HEK293 (cell line): ENCODE data around the gene DNER.

Experiments used
- CTCF ChIA-PET: fragments of 350-600 bp; formaldehyde crosslinking; extraction: SDS; loops from one replicate; lab custom pipeline; 2021; ENCODE audit warnings: antibody characterized with exemption; lab: Yijun Ruan, JAX
- POLR2A ChIA-PET: fragments of 300-600 bp; formaldehyde crosslinking; extraction: SDS; loops from one replicate; lab custom pipeline; 2020; ENCODE audit warnings: antibody characterized with exemption, inconsistent platforms; lab: Yijun Ruan, JAX
- H3K27ac ChIP-seq: fragments of 200-500 bp; sonication (Bioruptor generic); 2 replicates; pipeline ENCODE4 v1.5.1; 2014; ENCODE audit warnings: low read depth, low read length, control low read depth, inconsistent platforms; ENCODE audit errors: extremely low read depth
- H3K36me3 ChIP-seq, 2 experiments: fragments of 200-500 bp in 1 of 2; sonication (Bioruptor generic) in 1 of 2; 1 replicate in 1 of 2; 2 replicates in 1 of 2; pipeline ENCODE4 v1.5.1; 2014 to 2017; ENCODE audit warnings: inconsistent platforms in 2 of 2, low read length in 2 of 2; ENCODE audit not compliant: control insufficient read depth in 2 of 2, insufficient read depth in 1 of 2
- H3K4me1 ChIP-seq: fragments of 200-500 bp; sonication (Bioruptor generic); 2 replicates; pipeline ENCODE4 v1.5.1; 2014; ENCODE audit warnings: mild to moderate bottlenecking, low read length, inconsistent platforms; ENCODE audit not compliant: control insufficient read depth, insufficient read depth
- H3K4me3 ChIP-seq: 2 replicates; pipeline ENCODE4 v1.5.1; 2011; ENCODE audit warnings: low read depth, mild to moderate bottlenecking, control low read depth, low read length, moderate library complexity
- H3K9me3 ChIP-seq: fragments of 200-500 bp; sonication (Bioruptor generic); 2 replicates; pipeline ENCODE4 v1.5.1; 2014; ENCODE audit warnings: low read depth, low read length, inconsistent platforms; ENCODE audit not compliant: control insufficient read depth, insufficient read depth
- ATF2 ChIP-seq: fragments of 450-650 bp; formaldehyde crosslinking; IDR thresholded peaks from 2 replicates; pipeline ENCODE4 v1.5.1; 2016; ENCODE audit warnings: missing biosample characterization, missing genetic modification characterization, low read depth
- FEZF1 ChIP-seq: fragments of 450-650 bp; formaldehyde crosslinking; IDR thresholded peaks from 2 replicates; pipeline ENCODE4 v1.5.1; 2016; ENCODE audit warnings: missing biosample characterization, missing genetic modification characterization
- HIC1 ChIP-seq: fragments of 450-650 bp; formaldehyde crosslinking; IDR thresholded peaks from 2 replicates; pipeline ENCODE4 v1.5.1; 2016; ENCODE audit warnings: missing biosample characterization, missing genetic modification characterization
- HOXC10 ChIP-seq: sonication (generic); formaldehyde crosslinking; IDR thresholded peaks from 2 replicates; pipeline ENCODE4 v1.8.1; 2023; ENCODE audit warnings: mild to moderate bottlenecking, missing genetic modification reagents
- KLF7 ChIP-seq: fragments of 450-650 bp; formaldehyde crosslinking; IDR thresholded peaks from 2 replicates; pipeline ENCODE4 v1.5.1; 2016; ENCODE audit warnings: missing biosample characterization, missing genetic modification characterization, borderline replicate concordance
- MEIS1 ChIP-seq: sonication (generic); formaldehyde crosslinking; IDR thresholded peaks from 2 replicates; pipeline ENCODE4 v1.8.1; 2022; ENCODE audit warnings: missing genetic modification reagents, mild to moderate bottlenecking, borderline replicate concordance
- PATZ1 ChIP-seq: fragments of 450-650 bp; formaldehyde crosslinking; IDR thresholded peaks from 2 replicates; pipeline ENCODE4 v1.5.1; 2016; ENCODE audit warnings: missing biosample characterization, missing genetic modification characterization
- ZBTB20 ChIP-seq: fragments of 450-650 bp; formaldehyde crosslinking; IDR thresholded peaks from 2 replicates; pipeline ENCODE4 v1.5.1; 2016; ENCODE audit warnings: missing biosample characterization, missing genetic modification characterization
- ZBTB8A ChIP-seq: fragments of 450-650 bp; formaldehyde crosslinking; IDR thresholded peaks from 2 replicates; pipeline ENCODE4 v1.5.1; 2016; ENCODE audit warnings: missing biosample characterization, missing genetic modification characterization
- ZFP37 ChIP-seq: fragments of 450-650 bp; formaldehyde crosslinking; IDR thresholded peaks from 2 replicates; pipeline ENCODE4 v1.5.1; 2016; ENCODE audit warnings: missing biosample characterization, missing genetic modification characterization
- ZIC2 ChIP-seq: fragments of 450-650 bp; formaldehyde crosslinking; IDR thresholded peaks from 2 replicates; pipeline ENCODE4 v1.5.1; 2016; ENCODE audit warnings: missing biosample characterization, missing genetic modification characterization
- ZNF132 ChIP-seq: fragments of 450-650 bp; formaldehyde crosslinking; IDR thresholded peaks from 2 replicates; pipeline ENCODE4 v1.5.1; 2017; ENCODE audit warnings: missing biosample characterization, missing genetic modification characterization, borderline replicate concordance
- ZNF155 ChIP-seq: fragments of 450-650 bp; formaldehyde crosslinking; IDR thresholded peaks from 2 replicates; pipeline ENCODE4 v1.5.1; 2016; ENCODE audit warnings: missing biosample characterization, missing genetic modification characterization
- ZNF157 ChIP-seq: fragments of 450-650 bp; formaldehyde crosslinking; IDR thresholded peaks from 2 replicates; pipeline ENCODE4 v1.5.1; 2016; ENCODE audit warnings: missing biosample characterization, missing genetic modification characterization
- ZNF302 ChIP-seq: fragments of 450-650 bp; formaldehyde crosslinking; IDR thresholded peaks from 2 replicates; pipeline ENCODE4 v1.5.1; 2016; ENCODE audit warnings: missing biosample characterization, missing genetic modification characterization, low read depth
- ZNF324 ChIP-seq: fragments of 450-650 bp; formaldehyde crosslinking; IDR thresholded peaks from 2 replicates; pipeline ENCODE4 v1.5.1; 2016; ENCODE audit warnings: missing biosample characterization, missing genetic modification characterization
- ZNF37A ChIP-seq: fragments of 450-650 bp; IDR thresholded peaks from 2 replicates; pipeline ENCODE4 v1.5.1; 2018; ENCODE audit warnings: missing biosample characterization, missing genetic modification characterization
- ZNF404 ChIP-seq: fragments of 450-650 bp; formaldehyde crosslinking; IDR thresholded peaks from 2 replicates; pipeline ENCODE4 v1.5.1; 2017; ENCODE audit warnings: missing biosample characterization, missing genetic modification characterization
- ZNF426 ChIP-seq: fragments of 450-650 bp; formaldehyde crosslinking; IDR thresholded peaks from 2 replicates; pipeline ENCODE4 v1.5.1; 2017; ENCODE audit warnings: missing biosample characterization, missing genetic modification characterization, mild to moderate bottlenecking, inconsistent platforms, moderate library complexity
- ZNF513 ChIP-seq: fragments of 450-650 bp; IDR thresholded peaks from 2 replicates; pipeline ENCODE4 v1.5.1; 2018; ENCODE audit warnings: missing biosample characterization, missing genetic modification characterization
- ZNF555 ChIP-seq: fragments of 450-650 bp; formaldehyde crosslinking; conservative IDR thresholded peaks from 2 replicates; pipeline ENCODE4 v1.5.1; 2017; ENCODE audit warnings: missing biosample characterization, mild to moderate bottlenecking, missing genetic modification characterization, inconsistent platforms
- ZNF558 ChIP-seq: fragments of 450-650 bp; formaldehyde crosslinking; IDR thresholded peaks from 2 replicates; pipeline ENCODE4 v1.5.1; 2016; ENCODE audit warnings: missing biosample characterization, missing genetic modification characterization
- ZNF560 ChIP-seq: fragments of 450-650 bp; formaldehyde crosslinking; IDR thresholded peaks from 2 replicates; pipeline ENCODE4 v1.5.1; 2017; ENCODE audit warnings: missing biosample characterization, missing genetic modification characterization, borderline replicate concordance
- ZNF621 ChIP-seq: fragments of 450-650 bp; formaldehyde crosslinking; IDR thresholded peaks from 2 replicates; pipeline ENCODE4 v1.5.1; 2017; ENCODE audit warnings: missing biosample characterization, missing genetic modification characterization
- ZNF626 ChIP-seq: fragments of 450-650 bp; sonication (Bioruptor Pico); formaldehyde crosslinking; IDR thresholded peaks from 2 replicates; pipeline ENCODE4 v1.5.1; 2018; ENCODE audit warnings: missing biosample characterization, missing genetic modification characterization, inconsistent platforms
- ZNF791 ChIP-seq: fragments of 450-650 bp; formaldehyde crosslinking; IDR thresholded peaks from 2 replicates; pipeline ENCODE4 v1.5.1; 2016; ENCODE audit warnings: missing biosample characterization, missing genetic modification characterization
- ZNF792 ChIP-seq: fragments of 450-650 bp; formaldehyde crosslinking; IDR thresholded peaks from 2 replicates; pipeline ENCODE4 v1.5.1; 2016; ENCODE audit warnings: missing biosample characterization, missing genetic modification characterization

Gene DNER

GRCh38 chr2:229477269-229477755 is 237.0 kb downstream of the DNER start:
- Histone ChIP-seq H3K36me3 (no peaks in the 10 kb centered on the region), H3K9me3 (no peaks in the 10 kb centered on the region), H3K27ac (no peak overlapping the region), H3K4me3 (no peak overlapping the region), H3K4me1 (no peaks in the 10 kb centered on the region)
- ChIA-PET POLR2A (no interaction called here), CTCF (interaction anchor here (0.7 to 1.1 kb wide), 2 partner anchors 109 to 121 kb away, joined by 3 to 4 read pairs; no protein-coding TSS in a partner anchor)
- TF ChIP-seq ZNF157 (tag by site-specific recombination), result no peak
- no peak for TF ChIP-seq KLF7 (tag by site-specific recombination)
- TF ChIP-seq ZNF155 (tag by site-specific recombination), result no peak
- no peak for TF ChIP-seq ZNF621 (tag by site-specific recombination)

- ChIA-PET POLR2A (no interaction called here), CTCF (no interaction called here)
- Histone ChIP-seq H3K9me3 (no peaks in the 10 kb centered on the region), H3K27ac (no peak overlapping the region), H3K4me1 (no peaks in the 10 kb centered on the region), H3K4me3 (no peak overlapping the region), H3K36me3 (no peaks in the 10 kb centered on the region)
- TF ChIP-seq PATZ1, result no peak
- no peak for TF ChIP-seq ZIC2 (tag by site-specific recombination)
- TF ChIP-seq ZNF560 (tag by site-specific recombination), result no peak
- TF ChIP-seq ZNF558 (tag by site-specific recombination), result no peak
- no peak for TF ChIP-seq ZBTB20 (tag by site-specific recombination)
- TF ChIP-seq ZNF555 (tag by site-specific recombination), result no peak
These were observed 238.6 kb downstream of the DNER start for GRCh38 chr2:229475778-229476177.

- H3K27ac ChIP-seq, result no peak overlapping the region
- no peaks in the 10 kb centered on the region for H3K36me3 ChIP-seq
- no peaks in the 10 kb centered on the region for H3K9me3 ChIP-seq
- H3K4me3 ChIP-seq, result no peak overlapping the region
- H3K4me1 ChIP-seq, result no peaks in the 10 kb centered on the region
- CTCF ChIA-PET, result interaction anchor here (1.4 kb wide), 1 partner anchor 9 kb away, joined by 4 read pairs; no protein-coding TSS in a partner anchor
- POLR2A ChIA-PET, result no interaction called here
- no peak for TF ChIP-seq ZNF132 (tag by site-specific recombination)
- TF ChIP-seq ZBTB8A, result no peak
- no peak for TF ChIP-seq ZNF324 (tag by site-specific recombination)
- no peak for TF ChIP-seq ZNF791 (tag by site-specific recombination)
- TF ChIP-seq MEIS1 (CRISPR knock-in tag), result no peak
- no peak for TF ChIP-seq HOXC10 (CRISPR knock-in tag)
- no peak for TF ChIP-seq ZNF792 (tag by site-specific recombination)
- no peak for TF ChIP-seq FEZF1 (tag by site-specific recombination)
- TF ChIP-seq ZNF626 (tag by site-specific recombination), result no peak
- no peak for TF ChIP-seq ZFP37
- TF ChIP-seq HIC1 (tag by site-specific recombination), result no peak
- no peak for TF ChIP-seq ZNF157 (tag by site-specific recombination)
- TF ChIP-seq ATF2 (tag by site-specific recombination), result no peak
- no peak for TF ChIP-seq ZNF404
- TF ChIP-seq ZNF513 (tag by site-specific recombination), result no peak
- no peak for TF ChIP-seq ZNF302 (tag by site-specific recombination)
- no peak for TF ChIP-seq ZNF37A (tag by site-specific recombination)
- no peak for TF ChIP-seq ZNF426 (tag by site-specific recombination)
These were observed 240.2 kb downstream of the DNER start for GRCh38 chr2:229474125-229474524.
